HCT116 (cell line): ENCODE data around the gene FBXO47. TPM values are rescaled to one million over a fixed set of nuclear protein-coding genes. Genes with fewer than 3 reads are reported as not detected.

Experiments used
- ATAC-seq: fragments of 200-7000 bp; cut with Tn5 transposase; 2 replicates; pipeline ENCODE4 v1.9.1; 2020; ENCODE audit warnings: mild to moderate bottlenecking, moderate library complexity
- BruUV-seq: library from RNA; stranded (reverse); fragments of 400-500 nt; replicated peaks from 2 replicates; lab custom pipeline; 2021; lab: Mats Ljungman, UMichigan
- CTCF ChIA-PET: fragments of 300-600 bp; sonication (Branson Sonifier 250); formaldehyde crosslinking; loops from one replicate; lab custom pipeline; 2021; ENCODE audit warnings: antibody characterized with exemption; lab: Charles Lee
- POLR2A ChIA-PET: fragments of 300-600, 350-600 bp; sonication (Branson Sonifier 250); formaldehyde crosslinking; loops from one replicate; lab custom pipeline; 2021; ENCODE audit warnings: antibody characterized with exemption; lab: Charles Lee
- RAD21 ChIA-PET, 2 experiments: fragments of 300-600 bp; sonication (Branson Sonifier 250); formaldehyde crosslinking; loops; one replicate each; lab custom pipeline; 2023; ENCODE audit warnings: low total read pairs in 2 of 2; ENCODE audit not compliant: uncharacterized antibody in 2 of 2, unreplicated experiment in 2 of 2, low non-redundant PET in 1 of 2; lab: Charles Lee
- DNase-seq: peaks from one replicate; pipeline ENCODE4 v3.0.0-alpha.2; 2010; ENCODE audit warnings: low read depth, low spot score
- H2AFZ ChIP-seq: fragments of 200-600 bp; shearing (Covaris generic), sonication (generic); 2 replicates; pipeline ENCODE4 v1.6.1; 2017; ENCODE audit warnings: low read depth, mixed run types, mixed read lengths, antibody characterized with exemption, low read length; ENCODE audit not compliant: poor library complexity, severe bottlenecking
- H3K27ac ChIP-seq: 2 replicates; pipeline ENCODE4 v1.5.1; 2012; ENCODE audit warnings: low read depth, low read length
- H3K27me3 ChIP-seq: fragments of 200-600 bp; sonication (generic); 2 replicates; pipeline ENCODE4 v1.6.1; 2016; ENCODE audit warnings: mixed run types, low read length, mixed read lengths; ENCODE audit not compliant: insufficient read depth
- H3K36me3 ChIP-seq, 2 experiments: fragments of 200-500 bp in 1 of 2; fragments of 200-600 bp in 1 of 2; sonication (Bioruptor generic) in 1 of 2; sonication (generic) in 1 of 2; 2 replicates each; pipeline versions ENCODE4 v1.5.1 to v1.6.1; 2014 to 2016; ENCODE audit warnings: low read length in 2 of 2, inconsistent platforms in 1 of 2, mixed read lengths in 1 of 2, mixed run types in 1 of 2; ENCODE audit not compliant: insufficient read depth in 2 of 2, control insufficient read depth in 1 of 2
- H3K4me1 ChIP-seq, 2 experiments: fragments of 200-600 bp in 1 of 2; sonication (generic) in 1 of 2; 2 replicates each; pipeline versions ENCODE4 v1.5.1 to v1.6.1; 2012 to 2017; ENCODE audit warnings: low read length in 2 of 2, inconsistent platforms in 1 of 2, mild to moderate bottlenecking in 1 of 2, mixed read lengths in 1 of 2, mixed run types in 1 of 2, moderate library complexity in 1 of 2; ENCODE audit not compliant: insufficient read depth in 2 of 2, control insufficient read depth in 1 of 2
- H3K4me2 ChIP-seq: fragments of 200-600 bp; sonication (generic); 2 replicates; pipeline ENCODE4 v1.6.1; 2017; ENCODE audit warnings: mixed run types, low read length, mixed read lengths
- H3K4me3 ChIP-seq, 2 experiments: fragments of 200-600 bp in 1 of 2; sonication (generic) in 1 of 2; replicated peaks in 1 of 2; 2 replicates each; pipeline ENCODE4 v1.5.1; 2011 to 2016; ENCODE audit warnings: low read length in 2 of 2, control low read depth in 1 of 2, low read depth in 1 of 2, mild to moderate bottlenecking in 1 of 2, mixed read lengths in 1 of 2, mixed run types in 1 of 2
- H3K79me2 ChIP-seq: fragments of 200-600 bp; sonication (generic); 2 replicates; pipeline ENCODE4 v1.6.1; 2017; ENCODE audit warnings: mild to moderate bottlenecking, mixed run types, low read length, moderate library complexity, mixed read lengths; ENCODE audit not compliant: insufficient read depth
- H3K9ac ChIP-seq: fragments of 200-600 bp; sonication (generic); 2 replicates; pipeline ENCODE4 v1.6.1; 2016; ENCODE audit warnings: low read length, mixed read lengths
- H3K9me2 ChIP-seq: fragments of 200-600 bp; sonication (generic), shearing (Covaris generic); 2 replicates; pipeline ENCODE4 v1.6.1; 2017; ENCODE audit warnings: mixed run types, mild to moderate bottlenecking, moderate library complexity; ENCODE audit not compliant: insufficient read depth
- H3K9me3 ChIP-seq, 2 experiments: fragments of 200-500 bp in 1 of 2; fragments of 200-600 bp in 1 of 2; sonication (Bioruptor generic) in 1 of 2; sonication (generic) in 1 of 2; 2 replicates each; pipeline ENCODE4 v1.6.1; 2014 to 2017; ENCODE audit warnings: low read length in 2 of 2, mixed read lengths in 2 of 2, inconsistent platforms in 1 of 2, low read depth in 1 of 2, mild to moderate bottlenecking in 1 of 2, mixed run types in 1 of 2, moderate library complexity in 1 of 2; ENCODE audit not compliant: control insufficient read depth in 1 of 2, insufficient read depth in 1 of 2
- H4K20me1 ChIP-seq: fragments of 200-600 bp; sonication (generic), shearing (Covaris generic); 2 replicates; pipeline ENCODE4 v1.6.1; 2017; ENCODE audit warnings: mixed run types, mild to moderate bottlenecking, moderate library complexity; ENCODE audit not compliant: insufficient read depth
- CBX3 ChIP-seq: IDR thresholded peaks from 2 replicates; pipeline ENCODE4 v1.6.1; 2012; ENCODE audit warnings: low read depth
- CEBPB ChIP-seq: IDR thresholded peaks from 2 replicates; pipeline ENCODE4 v1.6.1; 2012; ENCODE audit warnings: low read depth
- ELF1 ChIP-seq: IDR thresholded peaks from 2 replicates; pipeline ENCODE4 v1.6.1; 2012; ENCODE audit warnings: low read depth, borderline replicate concordance
- FOSL1 ChIP-seq: IDR thresholded peaks from 2 replicates; pipeline ENCODE4 v1.6.1; 2012; ENCODE audit warnings: low read depth
- POLR2A ChIP-seq: IDR thresholded peaks from 2 replicates; pipeline ENCODE4 v1.7.0; 2011; ENCODE audit warnings: borderline replicate concordance; ENCODE audit not compliant: insufficient read depth, insufficient read length; ENCODE audit errors: extremely low read depth
- POLR2AphosphoS5 ChIP-seq: IDR thresholded peaks from 2 replicates; pipeline ENCODE4 v1.6.1; 2011; ENCODE audit warnings: mild to moderate bottlenecking, low read depth, low read length, moderate library complexity
- RAD21 ChIP-seq: IDR thresholded peaks from 2 replicates; pipeline ENCODE4 v1.6.1; 2012; ENCODE audit warnings: low read depth, mild to moderate bottlenecking
- SP1 ChIP-seq: IDR thresholded peaks from 2 replicates; pipeline ENCODE4 v1.6.1; 2012; ENCODE audit warnings: low read depth
- SRF ChIP-seq: IDR thresholded peaks from 2 replicates; pipeline ENCODE4 v1.6.1; 2012; ENCODE audit warnings: low read depth
- YY1 ChIP-seq: IDR thresholded peaks from 2 replicates; pipeline ENCODE4 v1.6.1; 2011; ENCODE audit warnings: low read length, low read depth, moderate library complexity, mild to moderate bottlenecking; ENCODE audit not compliant: insufficient replicate concordance; ENCODE audit errors: extremely low read depth
- ZFX ChIP-seq: fragments of 450-650 bp; IDR thresholded peaks from 2 replicates; pipeline ENCODE4 v1.6.1; 2017
- ZNF274 ChIP-seq: fragments of 200-500 bp; sonication (Bioruptor generic); IDR thresholded peaks from 2 replicates; pipeline ENCODE4 v1.6.1; 2014; ENCODE audit warnings: mild to moderate bottlenecking, low read depth, low read length, inconsistent platforms
- intact Hi-C: fragments of 100-400 bp; cut with micrococcal nuclease; formaldehyde crosslinking; loops from 2 replicates; pipeline ENCODE4 v1.10.0; 2022
- total RNA-seq: library from RNA; stranded (reverse); gene quantifications from one replicate; pipeline ENCODE4 v1.2.1, GENCODE V29; 2021; ENCODE audit not compliant: unreplicated experiment
- TF ChIP-seq, protein P1 (sequence below): IDR thresholded peaks from 2 replicates; pipeline ENCODE4 v1.6.1; 2011; ENCODE audit warnings: mild to moderate bottlenecking, low read length, moderate library complexity; ENCODE audit not compliant: insufficient replicate concordance; ENCODE audit errors: extremely low read depth
- TF ChIP-seq, protein P2 (sequence below): IDR thresholded peaks from 2 replicates; pipeline ENCODE4 v1.6.1; 2012; ENCODE audit warnings: low read depth

The FBXO47 gene
- total RNA-seq, 1 experiment from 2014 or later: not detected

DNA sequence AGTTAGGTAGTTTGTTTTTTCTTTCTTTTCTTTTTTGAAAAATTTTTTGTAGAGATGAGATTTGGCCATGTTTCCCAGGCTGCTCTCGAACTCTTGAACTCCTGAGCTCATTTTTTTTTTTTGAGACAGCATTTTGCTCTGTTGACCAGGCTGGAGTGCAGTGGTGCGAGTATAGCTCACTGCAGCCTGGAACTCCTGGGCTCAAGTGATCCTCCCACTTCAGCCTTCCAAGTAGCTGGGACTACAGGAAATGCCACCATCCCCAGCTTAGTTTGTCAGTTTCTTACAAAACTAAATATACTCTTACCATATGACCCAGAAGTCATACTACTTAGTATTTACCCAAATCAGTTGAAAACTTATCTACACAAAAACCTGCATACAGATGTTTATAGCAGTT, 14.4 kb upstream of the FBXO47 start:
- no TSS peak for BruUV-seq
- Histone ChIP-seq H3K27ac (no peak overlapping the region), H3K4me3 (no peak overlapping the region), H3K79me2 (no peaks in the 10 kb centered on the region), H3K9me2 (no peaks in the 10 kb centered on the region)
- POLR2A ChIA-PET: no interaction called here
- intact Hi-C loops: no loop called here
- no peak for TF ChIP-seq POLR2A
- no peak for TF ChIP-seq RAD21
- no peak for TF ChIP-seq ELF1
- no peak for TF ChIP-seq ZNF274
- no peak for TF ChIP-seq CEBPB
- no peak for TF ChIP-seq FOSL1
- TF ChIP-seq CBX3: no peak
- no peak for TF ChIP-seq ZFX
- no peak for TF ChIP-seq YY1
- no peak for TF ChIP-seq SRF
- TF ChIP-seq, all 23 proteins: peak for 0
- no peak overlapping the region for H3K9ac ChIP-seq
- no peaks in the 10 kb centered on the region for H3K9me3 ChIP-seq
- ATAC-seq: no peak
- H3K4me2 ChIP-seq: no peak overlapping the region
- H4K20me1 ChIP-seq: no peaks in the 10 kb centered on the region
- H3K4me1 ChIP-seq: peaks cover 0 to 7% of the 10 kb centered on the region in 2 experiments; a peak in 2 of 4 replicates
- ChIA-PET CTCF (interaction anchor here (1.0 to 5.7 kb wide), 3 partner anchors 127 to 183 kb away, joined by 3 to 135 read pairs (median 4); partner anchors contain the start of genes PLXDC1 and RPL23), RAD21 (interaction anchor here in 1 of 2 experiments (3.2 kb wide), 1 partner anchor 172 kb away, joined by 15 read pairs; no protein-coding TSS in a partner anchor)
- no peaks in the 10 kb centered on the region for H3K36me3 ChIP-seq
- no peaks in the 10 kb centered on the region for H3K27me3 ChIP-seq
- no peak overlapping the region for H2AFZ ChIP-seq
- DNase-seq: no peak

DNA sequence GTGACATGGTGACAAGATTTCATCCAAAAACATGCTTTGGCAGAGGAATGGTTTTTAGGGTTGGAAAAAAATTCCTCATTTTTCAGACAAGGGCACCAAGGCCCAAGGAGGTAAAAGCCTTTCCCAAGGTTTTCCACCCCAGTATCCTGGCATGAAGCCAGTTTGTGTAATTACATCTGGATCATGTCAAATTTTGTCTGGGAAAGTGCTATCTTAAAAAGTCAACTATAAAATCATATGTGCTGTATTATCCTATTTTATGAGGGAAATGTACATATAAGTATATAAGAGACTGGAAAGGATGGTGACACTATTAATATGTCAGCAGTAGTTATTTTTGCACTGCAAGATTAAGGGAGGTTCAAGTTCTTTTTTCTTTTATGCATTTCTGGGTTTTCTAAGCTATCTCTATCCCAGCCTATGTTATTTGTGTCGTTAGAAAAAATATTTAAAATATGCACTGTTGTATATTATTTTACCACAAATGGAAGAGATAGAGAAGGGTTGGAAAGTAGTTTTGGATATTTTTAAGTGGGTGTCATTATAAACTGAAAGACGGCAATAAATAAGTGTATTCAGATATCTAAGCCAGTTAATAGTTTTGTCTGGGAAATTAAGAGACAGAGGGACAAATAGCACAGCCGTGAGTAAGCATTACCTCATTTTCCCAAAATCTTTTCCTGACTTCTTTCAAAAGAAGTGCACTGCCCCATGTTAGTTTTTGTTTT, 13.5 kb upstream of the FBXO47 start:
- no peak overlapping the region for H3K4me3 ChIP-seq
- BruUV-seq: no TSS peak
- H3K36me3 ChIP-seq: no peaks in the 10 kb centered on the region
- H3K9me2 ChIP-seq: no peaks in the 10 kb centered on the region
- H3K27ac ChIP-seq: no peak overlapping the region
- no peak overlapping the region for H3K4me2 ChIP-seq
- ATAC-seq (no peak), DNase-seq (no peak)
- peaks cover 0 to 12% of the 10 kb centered on the region in 2 experiments; a peak in 2 of 4 replicates for H3K4me1 ChIP-seq
- H3K9me3 ChIP-seq: no peaks in the 10 kb centered on the region
- no peaks in the 10 kb centered on the region for H4K20me1 ChIP-seq
- H2AFZ ChIP-seq: no peak overlapping the region
- ChIA-PET POLR2A (no interaction called here), RAD21 (no interaction called here), CTCF (interaction anchor here (5.7 kb wide), 1 partner anchor 172 kb away, joined by 135 read pairs; the partner anchor contains the start of gene PLXDC1)
- intact Hi-C loops: no loop called here
- no peak overlapping the region for H3K9ac ChIP-seq
- H3K27me3 ChIP-seq: no peaks in the 10 kb centered on the region
- no peaks in the 10 kb centered on the region for H3K79me2 ChIP-seq
- no peak for TF ChIP-seq YY1
- no peak for TF ChIP-seq SP1
- TF ChIP-seq, protein P1, sequence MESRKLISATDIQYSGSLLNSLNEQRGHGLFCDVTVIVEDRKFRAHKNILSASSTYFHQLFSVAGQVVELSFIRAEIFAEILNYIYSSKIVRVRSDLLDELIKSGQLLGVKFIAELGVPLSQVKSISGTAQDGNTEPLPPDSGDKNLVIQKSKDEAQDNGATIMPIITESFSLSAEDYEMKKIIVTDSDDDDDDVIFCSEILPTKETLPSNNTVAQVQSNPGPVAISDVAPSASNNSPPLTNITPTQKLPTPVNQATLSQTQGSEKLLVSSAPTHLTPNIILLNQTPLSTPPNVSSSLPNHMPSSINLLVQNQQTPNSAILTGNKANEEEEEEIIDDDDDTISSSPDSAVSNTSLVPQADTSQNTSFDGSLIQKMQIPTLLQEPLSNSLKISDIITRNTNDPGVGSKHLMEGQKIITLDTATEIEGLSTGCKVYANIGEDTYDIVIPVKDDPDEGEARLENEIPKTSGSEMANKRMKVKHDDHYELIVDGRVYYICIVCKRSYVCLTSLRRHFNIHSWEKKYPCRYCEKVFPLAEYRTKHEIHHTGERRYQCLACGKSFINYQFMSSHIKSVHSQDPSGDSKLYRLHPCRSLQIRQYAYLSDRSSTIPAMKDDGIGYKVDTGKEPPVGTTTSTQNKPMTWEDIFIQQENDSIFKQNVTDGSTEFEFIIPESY: no peak
- no peak for TF ChIP-seq POLR2A
- TF ChIP-seq FOSL1: no peak
- TF ChIP-seq, protein P2, sequence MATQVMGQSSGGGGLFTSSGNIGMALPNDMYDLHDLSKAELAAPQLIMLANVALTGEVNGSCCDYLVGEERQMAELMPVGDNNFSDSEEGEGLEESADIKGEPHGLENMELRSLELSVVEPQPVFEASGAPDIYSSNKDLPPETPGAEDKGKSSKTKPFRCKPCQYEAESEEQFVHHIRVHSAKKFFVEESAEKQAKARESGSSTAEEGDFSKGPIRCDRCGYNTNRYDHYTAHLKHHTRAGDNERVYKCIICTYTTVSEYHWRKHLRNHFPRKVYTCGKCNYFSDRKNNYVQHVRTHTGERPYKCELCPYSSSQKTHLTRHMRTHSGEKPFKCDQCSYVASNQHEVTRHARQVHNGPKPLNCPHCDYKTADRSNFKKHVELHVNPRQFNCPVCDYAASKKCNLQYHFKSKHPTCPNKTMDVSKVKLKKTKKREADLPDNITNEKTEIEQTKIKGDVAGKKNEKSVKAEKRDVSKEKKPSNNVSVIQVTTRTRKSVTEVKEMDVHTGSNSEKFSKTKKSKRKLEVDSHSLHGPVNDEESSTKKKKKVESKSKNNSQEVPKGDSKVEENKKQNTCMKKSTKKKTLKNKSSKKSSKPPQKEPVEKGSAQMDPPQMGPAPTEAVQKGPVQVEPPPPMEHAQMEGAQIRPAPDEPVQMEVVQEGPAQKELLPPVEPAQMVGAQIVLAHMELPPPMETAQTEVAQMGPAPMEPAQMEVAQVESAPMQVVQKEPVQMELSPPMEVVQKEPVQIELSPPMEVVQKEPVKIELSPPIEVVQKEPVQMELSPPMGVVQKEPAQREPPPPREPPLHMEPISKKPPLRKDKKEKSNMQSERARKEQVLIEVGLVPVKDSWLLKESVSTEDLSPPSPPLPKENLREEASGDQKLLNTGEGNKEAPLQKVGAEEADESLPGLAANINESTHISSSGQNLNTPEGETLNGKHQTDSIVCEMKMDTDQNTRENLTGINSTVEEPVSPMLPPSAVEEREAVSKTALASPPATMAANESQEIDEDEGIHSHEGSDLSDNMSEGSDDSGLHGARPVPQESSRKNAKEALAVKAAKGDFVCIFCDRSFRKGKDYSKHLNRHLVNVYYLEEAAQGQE: no peak
- no peak for TF ChIP-seq POLR2AphosphoS5
- TF ChIP-seq ELF1: no peak
